22Rv1 (cell line): ENCODE results near the gene PIN4.

ENCODE experiments used
- ZFX ChIP-seq: fragments of 450-650 bp; IDR thresholded peaks from 2 replicates; pipeline ENCODE4 v1.6.1; 2017; ENCODE audit warnings: antibody characterized with exemption, borderline replicate concordance
- TF ChIP-seq, protein P1 (sequence below): fragments of 450-650 bp; IDR thresholded peaks from 2 replicates; pipeline ENCODE4 v1.5.1; 2017; ENCODE audit warnings: mild to moderate bottlenecking

DNA sequence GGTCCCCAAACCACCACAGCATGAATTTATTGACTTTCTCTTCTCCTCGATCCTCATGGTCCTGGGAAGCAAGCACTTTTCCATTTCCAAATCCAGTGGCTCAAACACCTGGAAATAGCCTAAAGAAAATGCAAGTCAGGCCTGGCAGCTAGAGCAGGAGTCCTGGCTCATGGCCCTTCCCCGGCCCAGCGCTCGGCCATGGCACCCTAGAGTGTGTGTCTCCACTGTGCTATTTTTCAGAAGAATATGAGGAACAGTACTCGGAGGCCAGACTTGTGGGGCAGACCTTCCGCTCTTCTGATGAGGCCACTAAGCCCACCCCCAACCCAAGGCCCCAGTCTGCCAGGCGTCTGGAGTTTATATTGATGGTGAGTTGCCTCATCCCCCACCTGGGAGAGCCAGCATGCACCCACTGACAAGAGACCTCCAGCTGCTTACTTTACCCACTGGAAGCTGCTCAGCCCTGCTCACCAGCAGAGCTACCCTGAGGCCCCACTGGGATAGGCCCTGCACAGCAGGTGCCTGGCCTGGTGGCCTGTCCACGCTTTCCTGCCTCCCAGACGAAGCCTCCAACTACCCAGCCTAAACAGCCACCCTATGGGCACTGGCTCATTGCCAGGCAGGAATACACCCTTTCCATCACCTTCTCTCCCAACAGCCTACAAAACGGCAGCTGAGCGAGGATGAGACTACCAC lies 47.6 kb upstream of the PIN4 start:
- TF ChIP-seq, protein P1, sequence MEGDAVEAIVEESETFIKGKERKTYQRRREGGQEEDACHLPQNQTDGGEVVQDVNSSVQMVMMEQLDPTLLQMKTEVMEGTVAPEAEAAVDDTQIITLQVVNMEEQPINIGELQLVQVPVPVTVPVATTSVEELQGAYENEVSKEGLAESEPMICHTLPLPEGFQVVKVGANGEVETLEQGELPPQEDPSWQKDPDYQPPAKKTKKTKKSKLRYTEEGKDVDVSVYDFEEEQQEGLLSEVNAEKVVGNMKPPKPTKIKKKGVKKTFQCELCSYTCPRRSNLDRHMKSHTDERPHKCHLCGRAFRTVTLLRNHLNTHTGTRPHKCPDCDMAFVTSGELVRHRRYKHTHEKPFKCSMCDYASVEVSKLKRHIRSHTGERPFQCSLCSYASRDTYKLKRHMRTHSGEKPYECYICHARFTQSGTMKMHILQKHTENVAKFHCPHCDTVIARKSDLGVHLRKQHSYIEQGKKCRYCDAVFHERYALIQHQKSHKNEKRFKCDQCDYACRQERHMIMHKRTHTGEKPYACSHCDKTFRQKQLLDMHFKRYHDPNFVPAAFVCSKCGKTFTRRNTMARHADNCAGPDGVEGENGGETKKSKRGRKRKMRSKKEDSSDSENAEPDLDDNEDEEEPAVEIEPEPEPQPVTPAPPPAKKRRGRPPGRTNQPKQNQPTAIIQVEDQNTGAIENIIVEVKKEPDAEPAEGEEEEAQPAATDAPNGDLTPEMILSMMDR = no peak
- no peak for TF ChIP-seq ZFX
